HL-60 (cell line): Measurements from ENCODE around the gene CEP97.

ENCODE experiments used
- GABPA ChIP-seq: IDR thresholded peaks from 2 replicates; pipeline ENCODE4 v1.6.1; 2012; ENCODE audit warnings: low read depth
- POLR2AphosphoS5 ChIP-seq: IDR thresholded peaks from 2 replicates; pipeline ENCODE4 v1.6.1; 2012; ENCODE audit warnings: low read depth
- REST ChIP-seq: IDR thresholded peaks from 2 replicates; pipeline ENCODE4 v1.6.1; 2012; ENCODE audit warnings: low read depth; ENCODE audit not compliant: insufficient replicate concordance
- SPI1 ChIP-seq: IDR thresholded peaks from 2 replicates; pipeline ENCODE4 v1.6.1; 2012; ENCODE audit warnings: low read depth, mild to moderate bottlenecking, borderline replicate concordance
- TF ChIP-seq, protein P1 (sequence below): IDR thresholded peaks from one replicate; pipeline ENCODE4 v1.5.1; 2011; ENCODE audit warnings: low read length, control low read depth, inconsistent platforms; ENCODE audit not compliant: insufficient read depth

DNA sequence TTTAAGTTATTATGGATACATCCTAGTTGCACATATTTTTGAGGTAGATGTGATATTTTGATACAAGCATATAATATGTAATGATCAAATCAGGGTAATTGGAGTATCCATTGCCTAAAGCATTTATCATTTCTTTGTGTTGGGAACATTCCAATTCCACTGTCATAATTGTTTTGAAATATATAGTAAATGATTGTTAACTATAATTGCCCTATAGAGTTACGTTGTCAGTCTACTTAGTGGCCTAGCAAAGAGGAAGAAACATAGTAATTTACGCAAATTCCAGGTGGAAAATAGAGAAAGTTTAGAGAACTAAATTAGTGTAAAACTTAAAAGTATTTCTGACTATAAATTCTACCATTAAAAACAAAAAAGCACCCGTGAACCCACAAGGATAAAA lies 79.5 kb downstream of the CEP97 start:
- TF ChIP-seq, protein P1, sequence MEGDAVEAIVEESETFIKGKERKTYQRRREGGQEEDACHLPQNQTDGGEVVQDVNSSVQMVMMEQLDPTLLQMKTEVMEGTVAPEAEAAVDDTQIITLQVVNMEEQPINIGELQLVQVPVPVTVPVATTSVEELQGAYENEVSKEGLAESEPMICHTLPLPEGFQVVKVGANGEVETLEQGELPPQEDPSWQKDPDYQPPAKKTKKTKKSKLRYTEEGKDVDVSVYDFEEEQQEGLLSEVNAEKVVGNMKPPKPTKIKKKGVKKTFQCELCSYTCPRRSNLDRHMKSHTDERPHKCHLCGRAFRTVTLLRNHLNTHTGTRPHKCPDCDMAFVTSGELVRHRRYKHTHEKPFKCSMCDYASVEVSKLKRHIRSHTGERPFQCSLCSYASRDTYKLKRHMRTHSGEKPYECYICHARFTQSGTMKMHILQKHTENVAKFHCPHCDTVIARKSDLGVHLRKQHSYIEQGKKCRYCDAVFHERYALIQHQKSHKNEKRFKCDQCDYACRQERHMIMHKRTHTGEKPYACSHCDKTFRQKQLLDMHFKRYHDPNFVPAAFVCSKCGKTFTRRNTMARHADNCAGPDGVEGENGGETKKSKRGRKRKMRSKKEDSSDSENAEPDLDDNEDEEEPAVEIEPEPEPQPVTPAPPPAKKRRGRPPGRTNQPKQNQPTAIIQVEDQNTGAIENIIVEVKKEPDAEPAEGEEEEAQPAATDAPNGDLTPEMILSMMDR: no peak
- TF ChIP-seq REST: no peak
- TF ChIP-seq POLR2AphosphoS5: no peak
- TF ChIP-seq GABPA: no peak
- no peak for TF ChIP-seq SPI1
